Measurements from ENCODE around the gene MALL. TPM values are rescaled to one million over a fixed set of nuclear protein-coding genes. Genes with fewer than 3 reads are reported as not detected.

MALL gene
- total and polyA plus RNA-seq, 2 of the 8 experiments (the other 6 are each of a cell fraction or from before 2014, with no cell fraction given), result 3.9 to 8.0 TPM

DNA sequence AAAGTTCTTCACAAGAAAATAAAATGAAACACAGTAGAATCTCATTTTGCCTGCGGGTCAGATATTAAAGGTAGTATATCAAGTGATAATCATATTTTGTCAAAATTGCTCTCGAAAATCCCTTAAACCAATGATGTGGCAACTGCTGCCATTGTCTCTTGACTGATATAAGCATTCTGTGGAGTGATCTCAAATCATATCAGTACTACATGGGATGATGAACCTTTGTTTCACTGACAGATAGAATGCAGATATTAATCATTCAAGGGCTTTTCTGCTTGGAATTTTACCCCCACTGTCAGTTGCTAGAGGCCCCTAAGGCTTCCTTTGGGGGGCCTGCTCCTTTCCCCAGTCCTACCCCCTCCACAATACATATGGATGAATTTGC, 31.3 kb upstream of the MALL start:
- no peaks in the 10 kb centered on the region for H3K9me3 ChIP-seq (ENCODE audit: insufficient read depth in 2 of 2, low read depth in 1 of 2, low read length in 1 of 2)
- WGBS, 2 experiments (ENCODE audit: extremely low coverage in 1 of 2, insufficient coverage in 1 of 2, insufficient read length in 1 of 2, insufficient replicate concordance in 2 of 2, low coverage in 1 of 2, low lambda C conversion rate in 2 of 2, missing lambda C conversion rate in 1 of 2), result 81% methylated on average over 2 of the region's 2 CpGs; no CpG with 5 or more reads in 1 of the 2 experiments
- H2BK12ac ChIP-seq (ENCODE audit: low read depth, low read length), result no peak overlapping the region
- TF ChIP-seq BRCA1 (IDR thresholded peaks at IDR 0.05; ENCODE audit: low read depth, low read length) (no peak), RNF2 (IDR thresholded peaks at IDR 0.05; ENCODE audit: borderline replicate concordance, low read depth, low read length, missing control alignments, poor library complexity, severe bottlenecking) (no peak), EGR1 (IDR thresholded peaks at IDR 0.05; ENCODE audit: borderline replicate concordance, low read depth, low read length) (no peak), RAD21 (IDR thresholded peaks at IDR 0.05 in 1 of 2, conservative IDR thresholded peaks at IDR 0.05 in 1 of 2; ENCODE audit: low read depth in 2 of 2, low read length in 2 of 2) (no peak), SRF (IDR thresholded peaks at IDR 0.05; ENCODE audit: low read depth, low read length) (no peak), FOSL1 (IDR thresholded peaks at IDR 0.05; ENCODE audit: insufficient read depth, low read depth, low read length) (no peak), NANOG (IDR thresholded peaks at IDR 0.05; ENCODE audit: insufficient read depth, low read depth, low read length, poor library complexity, severe bottlenecking) (no peak), RFX5 (IDR thresholded peaks at IDR 0.05; ENCODE audit: borderline replicate concordance, low read depth, low read length) (no peak), CEBPB (IDR thresholded peaks at IDR 0.05; ENCODE audit: low read depth, low read length) (no peak)
- TF ChIP-seq, protein P1, sequence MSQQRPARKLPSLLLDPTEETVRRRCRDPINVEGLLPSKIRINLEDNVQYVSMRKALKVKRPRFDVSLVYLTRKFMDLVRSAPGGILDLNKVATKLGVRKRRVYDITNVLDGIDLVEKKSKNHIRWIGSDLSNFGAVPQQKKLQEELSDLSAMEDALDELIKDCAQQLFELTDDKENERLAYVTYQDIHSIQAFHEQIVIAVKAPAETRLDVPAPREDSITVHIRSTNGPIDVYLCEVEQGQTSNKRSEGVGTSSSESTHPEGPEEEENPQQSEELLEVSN (IDR thresholded peaks at IDR 0.05), result no peak
- TF ChIP-seq, protein P2, sequence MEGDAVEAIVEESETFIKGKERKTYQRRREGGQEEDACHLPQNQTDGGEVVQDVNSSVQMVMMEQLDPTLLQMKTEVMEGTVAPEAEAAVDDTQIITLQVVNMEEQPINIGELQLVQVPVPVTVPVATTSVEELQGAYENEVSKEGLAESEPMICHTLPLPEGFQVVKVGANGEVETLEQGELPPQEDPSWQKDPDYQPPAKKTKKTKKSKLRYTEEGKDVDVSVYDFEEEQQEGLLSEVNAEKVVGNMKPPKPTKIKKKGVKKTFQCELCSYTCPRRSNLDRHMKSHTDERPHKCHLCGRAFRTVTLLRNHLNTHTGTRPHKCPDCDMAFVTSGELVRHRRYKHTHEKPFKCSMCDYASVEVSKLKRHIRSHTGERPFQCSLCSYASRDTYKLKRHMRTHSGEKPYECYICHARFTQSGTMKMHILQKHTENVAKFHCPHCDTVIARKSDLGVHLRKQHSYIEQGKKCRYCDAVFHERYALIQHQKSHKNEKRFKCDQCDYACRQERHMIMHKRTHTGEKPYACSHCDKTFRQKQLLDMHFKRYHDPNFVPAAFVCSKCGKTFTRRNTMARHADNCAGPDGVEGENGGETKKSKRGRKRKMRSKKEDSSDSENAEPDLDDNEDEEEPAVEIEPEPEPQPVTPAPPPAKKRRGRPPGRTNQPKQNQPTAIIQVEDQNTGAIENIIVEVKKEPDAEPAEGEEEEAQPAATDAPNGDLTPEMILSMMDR (IDR thresholded peaks at IDR 0.05; ENCODE audit: control extremely low read depth in 1 of 3, insufficient read depth in 1 of 3, low read depth in 1 of 3, low read length in 3 of 3), result no peak

More for the DNA sequence above, 31.3 kb upstream of the MALL start:
- Histone ChIP-seq H2BK15ac (ENCODE audit: low read length) (no peak overlapping the region), H4K20me1 (replicated peaks in 1 of 2; ENCODE audit: control insufficient read depth in 1 of 2, insufficient read depth in 2 of 2, low read length in 2 of 2) (no peaks in the 10 kb centered on the region), H3K27me3 (replicated peaks in 1 of 4; ENCODE audit: control insufficient read depth in 3 of 4, extremely low read depth in 1 of 4, insufficient read depth in 3 of 4, low read length in 3 of 4) (no peaks in the 10 kb centered on the region), H2BK120ac (replicated peaks; ENCODE audit: low read depth, low read length) (no peak overlapping the region), H4K91ac (replicated peaks; ENCODE audit: insufficient read length, low read length) (no peak overlapping the region), H2AFZ (ENCODE audit: low read length) (no peak overlapping the region), H3K9ac (replicated peaks in 1 of 4; ENCODE audit: extremely low read depth in 1 of 4, low read depth in 3 of 4, low read length in 3 of 4) (no peak overlapping the region), H3K79me2 (ENCODE audit: control insufficient read depth in 1 of 2, insufficient read depth in 2 of 2, low read length in 2 of 2) (no peaks in the 10 kb centered on the region), H3K36me3 (ENCODE audit: control insufficient read depth in 2 of 4, insufficient read depth in 4 of 4, low read length in 3 of 4) (no peaks in the 10 kb centered on the region), H3K18ac (ENCODE audit: extremely low read depth, low read length) (no peak overlapping the region), H3K4ac (replicated peaks; ENCODE audit: insufficient read length, low read depth, low read length) (no peak overlapping the region), H2BK20ac (ENCODE audit: low read length) (no peak overlapping the region), H3K4me2 (ENCODE audit: insufficient read depth in 1 of 2, low read depth in 2 of 2, low read length in 2 of 2) (no peak overlapping the region), H3K14ac (ENCODE audit: insufficient read length) (no peak overlapping the region), H3K4me1 (replicated peaks in 1 of 4; ENCODE audit: control insufficient read depth in 3 of 4, insufficient read depth in 4 of 4, low read length in 3 of 4) (no peaks in the 10 kb centered on the region), H4K8ac (ENCODE audit: extremely low read depth, insufficient read depth, low read length) (no peak overlapping the region), H3K23ac (ENCODE audit: insufficient read length) (no peak overlapping the region), H2BK5ac (ENCODE audit: low read depth, low read length) (no peak overlapping the region), H3K79me1 (ENCODE audit: low read depth, low read length) (no peaks in the 10 kb centered on the region), H3K4me3 (ENCODE audit: extremely low read depth in 1 of 4, insufficient read depth in 2 of 4, low read depth in 3 of 4, low read length in 4 of 4) (no peak overlapping the region), H2AK5ac (ENCODE audit: low read depth, low read length) (no peak overlapping the region), H3K23me2 (ENCODE audit: low read depth, low read length) (no peaks in the 10 kb centered on the region), H3K27ac (ENCODE audit: low read depth, low read length) (no peak overlapping the region), H3K56ac (replicated peaks; ENCODE audit: insufficient read length, low read depth, low read length) (no peak overlapping the region), H4K5ac (ENCODE audit: insufficient read length, low read depth, low read length) (no peak overlapping the region)
- ChIA-PET CTCF (ENCODE audit: partially characterized antibody) (no interaction called here), POLR2A (ENCODE audit: partially characterized antibody) (no interaction called here)
- FAIRE-seq (no peak), DNase-seq (ENCODE audit: low read depth in 1 of 2, low spot score in 2 of 2) (no peak)
